Activated naive CD4-positive, alpha-beta T cell treated with Interleukin-2 at 50 U/mL for 16 hours (primary cell): ENCODE measurements around the gene KIF1A.

Source experiments
- DNase-seq: peaks from one replicate; pipeline ENCODE4 v3.0.0-alpha.2; 2020

Gene KIF1A

GRCh38 chr2:240717681-240718581, 102.1 kb downstream of the KIF1A start:
- DNase-seq, result no peak

GRCh38 chr2:240717181-240717641, 102.8 kb downstream of the KIF1A start:
- DNase-seq, result no peak

- no peak for DNase-seq
Observed at GRCh38 chr2:240716130-240716798, 103.8 kb downstream of the KIF1A start.

GRCh38 chr2:240714747-240715725, 105.0 kb downstream of the KIF1A start:
- no peak for DNase-seq

GRCh38 chr2:240713928-240714746, 105.9 kb downstream of the KIF1A start:
- no peak for DNase-seq

GRCh38 chr2:240713071-240713927, 106.7 kb downstream of the KIF1A start:
- DNase-seq, result no peak

- no peak for DNase-seq
Observed at GRCh38 chr2:240712121-240712520, 107.9 kb downstream of the KIF1A start.

GRCh38 chr2:240711701-240712100, 108.3 kb downstream of the KIF1A start:
- DNase-seq, result no peak

GRCh38 chr2:240711296-240711695, 108.7 kb downstream of the KIF1A start:
- DNase-seq, result no peak

GRCh38 chr2:240708457-240708856, 111.6 kb downstream of the KIF1A start:
- DNase-seq, result no peak

GRCh38 chr2:240707821-240708220, 112.2 kb downstream of the KIF1A start:
- DNase-seq, result no peak

GRCh38 chr2:240707043-240707756, 112.8 kb downstream of the KIF1A start:
- DNase-seq, result no peak

- DNase-seq, result no peak
Observed at GRCh38 chr2:240705204-240705791, 114.7 kb downstream of the KIF1A start.

GRCh38 chr2:240704651-240705050, 115.4 kb downstream of the KIF1A start:
- peak; percentile 47 for DNase-seq

- no peak for DNase-seq
Observed at GRCh38 chr2:240703417-240704341, 116.3 kb downstream of the KIF1A start.

- DNase-seq, result no peak
Observed at GRCh38 chr2:240702640-240703011, 117.4 kb downstream of the KIF1A start.

- no peak for DNase-seq
Observed at GRCh38 chr2:240701736-240702639, 118.0 kb downstream of the KIF1A start.
